Coronary artery (tissue), 2 donors: ENCODE measurements around the gene METTL9.

Experiments
- DNase-seq: peaks from one replicate; pipeline ENCODE4 v3.0.0-alpha.2; 2017; ENCODE audit warnings: low spot score
- H3K27ac ChIP-seq, 2 donors: fragments of 200-600 bp; sonication (generic); one replicate each; pipeline ENCODE4 v1.5.1; 2016 to 2019
- H3K4me3 ChIP-seq: fragments of 200-600 bp; sonication (generic); 2 replicates; pipeline ENCODE4 v1.5.1; 2016; ENCODE audit warnings: mild to moderate bottlenecking, moderate library complexity
- TF ChIP-seq, protein P1 (sequence below): fragments of 200-600 bp; sonication (generic); IDR thresholded peaks from one replicate; pipeline ENCODE4 v1.5.1; 2019; ENCODE audit warnings: antibody characterized with exemption

Gene METTL9

DNA sequence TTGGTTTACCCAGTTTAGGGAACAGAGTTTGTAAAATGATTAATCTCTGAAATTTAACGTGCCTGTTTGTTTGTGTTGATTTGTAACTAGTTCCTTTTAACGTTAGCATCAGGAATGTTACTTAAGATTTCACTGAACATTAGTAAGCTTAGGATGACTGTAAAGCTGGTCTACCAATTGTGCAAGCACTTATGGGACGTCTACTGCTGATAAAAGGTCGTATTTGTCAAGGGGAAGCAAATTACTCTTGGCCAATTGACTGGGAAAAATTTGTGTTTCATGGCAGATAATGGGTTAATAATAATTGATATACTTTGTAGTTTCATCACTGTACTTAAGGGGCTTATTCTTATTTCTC, 11.8 kb downstream of the METTL9 start:
- TF ChIP-seq, protein P1, sequence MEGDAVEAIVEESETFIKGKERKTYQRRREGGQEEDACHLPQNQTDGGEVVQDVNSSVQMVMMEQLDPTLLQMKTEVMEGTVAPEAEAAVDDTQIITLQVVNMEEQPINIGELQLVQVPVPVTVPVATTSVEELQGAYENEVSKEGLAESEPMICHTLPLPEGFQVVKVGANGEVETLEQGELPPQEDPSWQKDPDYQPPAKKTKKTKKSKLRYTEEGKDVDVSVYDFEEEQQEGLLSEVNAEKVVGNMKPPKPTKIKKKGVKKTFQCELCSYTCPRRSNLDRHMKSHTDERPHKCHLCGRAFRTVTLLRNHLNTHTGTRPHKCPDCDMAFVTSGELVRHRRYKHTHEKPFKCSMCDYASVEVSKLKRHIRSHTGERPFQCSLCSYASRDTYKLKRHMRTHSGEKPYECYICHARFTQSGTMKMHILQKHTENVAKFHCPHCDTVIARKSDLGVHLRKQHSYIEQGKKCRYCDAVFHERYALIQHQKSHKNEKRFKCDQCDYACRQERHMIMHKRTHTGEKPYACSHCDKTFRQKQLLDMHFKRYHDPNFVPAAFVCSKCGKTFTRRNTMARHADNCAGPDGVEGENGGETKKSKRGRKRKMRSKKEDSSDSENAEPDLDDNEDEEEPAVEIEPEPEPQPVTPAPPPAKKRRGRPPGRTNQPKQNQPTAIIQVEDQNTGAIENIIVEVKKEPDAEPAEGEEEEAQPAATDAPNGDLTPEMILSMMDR = no peak
- no peak overlapping the region for H3K4me3 ChIP-seq
- no peak for DNase-seq
- no peak overlapping the region for H3K27ac ChIP-seq

DNA sequence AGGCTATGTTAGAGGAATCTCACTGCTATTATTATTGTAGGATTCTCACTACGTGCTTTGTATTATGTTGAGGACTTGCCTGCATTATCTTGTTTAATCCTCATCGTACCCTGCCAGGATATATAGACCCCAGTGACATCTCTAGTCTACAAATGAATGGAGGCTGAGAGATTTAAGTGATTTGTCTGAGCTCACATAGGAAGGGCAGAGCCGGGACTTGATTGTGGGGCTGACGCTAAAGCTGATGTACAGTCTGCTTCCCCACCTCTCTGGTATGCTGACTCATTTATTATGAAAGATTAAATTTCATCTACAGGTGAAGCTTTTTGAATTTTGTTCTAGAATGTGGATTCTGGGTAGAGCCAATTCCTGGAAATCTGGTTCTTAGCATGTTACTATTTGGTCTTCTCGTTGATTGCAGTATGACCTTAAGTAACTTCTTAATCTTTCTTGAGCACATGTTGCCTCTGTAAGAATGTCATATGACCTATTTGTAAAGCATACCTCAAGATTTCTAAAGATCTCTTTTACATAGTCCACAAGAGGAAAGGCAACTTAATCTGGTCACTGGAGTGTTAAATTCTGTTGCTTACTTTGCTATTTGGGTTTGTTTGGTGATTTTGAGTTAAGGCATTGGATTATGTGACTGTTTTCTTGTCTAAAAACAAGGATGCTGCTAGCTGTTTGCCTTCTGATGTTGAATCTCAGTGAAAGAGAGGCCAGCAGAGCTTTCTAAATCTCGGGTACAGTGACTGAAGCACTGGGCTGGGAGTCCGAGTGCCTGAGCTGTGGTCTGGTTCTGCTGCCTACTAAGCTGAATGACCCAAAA, 12.4 kb downstream of the METTL9 start:
- no peak overlapping the region for H3K27ac ChIP-seq
- H3K4me3 ChIP-seq = no peak overlapping the region
- DNase-seq = no peak
- TF ChIP-seq, protein P1 = no peak

DNA sequence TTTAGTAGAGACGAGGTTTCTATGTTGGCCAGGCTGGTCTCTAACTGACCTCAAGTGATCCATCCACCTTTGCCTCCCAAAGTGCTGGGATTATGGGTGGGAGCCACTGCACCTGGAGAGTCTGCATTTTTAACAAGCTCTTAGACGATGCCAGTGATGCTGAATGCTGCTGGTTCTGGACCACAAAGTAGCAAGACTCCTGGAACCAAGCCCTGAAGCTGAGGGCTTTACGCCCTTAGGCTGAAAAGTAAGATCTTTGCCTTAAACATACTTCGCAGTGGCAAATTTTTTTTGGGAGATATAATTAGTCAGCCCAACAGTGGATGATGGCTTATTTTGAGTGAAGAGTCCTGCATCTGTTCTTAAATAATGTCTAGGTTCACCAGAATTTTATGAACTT, 14.0 kb downstream of the METTL9 start:
- TF ChIP-seq, protein P1 = no peak
- no peak overlapping the region for H3K4me3 ChIP-seq
- H3K27ac ChIP-seq = no peak overlapping the region
- DNase-seq = no peak

DNA sequence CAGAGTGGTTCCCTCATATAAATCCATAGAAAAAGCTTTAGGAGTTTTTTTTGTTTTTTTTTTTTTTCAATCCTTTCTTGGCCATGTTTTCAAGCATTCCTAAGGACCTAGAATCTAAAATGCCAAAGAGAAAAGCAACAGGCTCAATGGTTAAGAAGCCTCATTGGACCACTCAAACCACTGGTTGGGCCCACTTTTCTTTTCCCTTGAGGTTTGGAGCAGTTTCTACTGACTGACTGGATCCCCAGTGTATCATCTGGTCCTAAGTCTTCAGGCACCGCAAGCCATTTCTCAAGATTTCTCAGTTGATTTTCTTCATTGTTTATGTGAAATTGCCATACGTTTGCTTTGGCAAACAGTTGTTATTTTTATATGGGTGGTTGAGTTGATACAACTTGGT, 14.4 kb downstream of the METTL9 start:
- Histone ChIP-seq H3K4me3 (no peak overlapping the region), H3K27ac (no peak overlapping the region)
- no peak for DNase-seq
- TF ChIP-seq, protein P1 = no peak

DNA sequence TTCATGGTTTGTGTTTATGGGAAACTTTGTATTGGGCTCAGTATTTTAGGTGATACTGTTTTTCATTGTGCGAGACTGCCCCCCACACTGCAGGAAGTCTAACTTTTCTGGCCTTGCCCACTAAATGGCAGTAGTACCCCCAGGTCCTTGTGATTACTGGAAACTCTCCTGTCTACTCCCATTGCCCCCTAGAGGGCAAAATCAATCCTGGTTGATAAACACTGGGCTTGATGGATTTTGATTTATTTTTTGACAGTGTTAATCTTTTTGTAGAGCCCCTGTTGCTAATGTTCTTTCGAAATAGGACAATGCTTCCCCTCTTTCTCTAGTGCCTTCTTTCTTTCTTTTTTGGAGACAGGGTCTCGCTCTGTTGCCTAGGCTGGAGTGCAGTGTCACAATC, 15.5 kb downstream of the METTL9 start:
- H3K27ac ChIP-seq = no peak overlapping the region
- TF ChIP-seq, protein P1 = no peak
- no peak overlapping the region for H3K4me3 ChIP-seq
- no peak for DNase-seq

DNA sequence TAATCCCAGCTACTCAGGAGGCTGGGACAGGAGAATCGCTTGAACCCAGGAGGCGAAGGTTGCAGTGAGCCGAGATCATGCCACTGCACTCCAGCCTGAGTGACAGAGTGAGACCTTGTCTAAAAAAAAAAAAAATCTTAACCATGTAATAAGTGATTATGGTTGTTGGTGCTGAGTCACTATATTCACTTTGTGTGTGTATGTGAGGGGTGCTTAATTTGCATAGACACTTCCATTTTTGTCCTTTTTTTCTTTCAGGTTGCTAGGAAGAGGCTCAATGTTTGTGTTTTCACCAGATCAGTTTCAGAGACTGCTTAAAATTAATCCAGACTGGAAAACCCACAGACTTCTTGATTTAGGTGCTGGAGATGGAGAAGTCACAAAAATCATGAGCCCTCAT, 18.2 kb downstream of the METTL9 start:
- TF ChIP-seq, protein P1 = no peak
- Histone ChIP-seq H3K27ac (no peak overlapping the region), H3K4me3 (no peak overlapping the region)
- no peak for DNase-seq

DNA sequence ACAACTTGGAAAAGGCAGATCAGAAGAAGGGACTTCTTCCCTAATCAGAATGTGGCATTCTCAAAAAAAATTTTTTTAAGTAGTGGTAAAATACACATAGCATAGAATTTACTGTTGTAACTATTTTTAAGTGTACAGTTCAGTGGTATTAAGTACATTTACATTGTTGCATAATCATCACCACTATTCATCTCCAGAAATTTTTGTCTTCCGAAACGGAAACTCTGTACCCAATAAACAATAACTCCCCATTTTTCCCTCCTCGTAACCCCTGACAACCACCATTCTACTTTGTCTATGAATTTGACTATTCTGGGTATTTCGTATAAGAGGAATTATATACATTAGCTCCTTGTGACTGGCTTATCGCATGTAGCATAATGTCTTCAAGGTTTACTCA, 18.9 kb downstream of the METTL9 start:
- no peak overlapping the region for H3K27ac ChIP-seq
- no peak overlapping the region for H3K4me3 ChIP-seq
- TF ChIP-seq, protein P1 = no peak
- DNase-seq = no peak
